DMS53 treated with DMSO at 0.1 percent for 48 hours (cell line): ENCODE data around the gene RBM33.

ENCODE experiments used
- DNase-seq: peaks from one replicate; lab custom pipeline; 2025; ENCODE audit not compliant: unreplicated experiment; lab: John Stamatoyannopoulos, UW

RBM33 gene

DNA sequence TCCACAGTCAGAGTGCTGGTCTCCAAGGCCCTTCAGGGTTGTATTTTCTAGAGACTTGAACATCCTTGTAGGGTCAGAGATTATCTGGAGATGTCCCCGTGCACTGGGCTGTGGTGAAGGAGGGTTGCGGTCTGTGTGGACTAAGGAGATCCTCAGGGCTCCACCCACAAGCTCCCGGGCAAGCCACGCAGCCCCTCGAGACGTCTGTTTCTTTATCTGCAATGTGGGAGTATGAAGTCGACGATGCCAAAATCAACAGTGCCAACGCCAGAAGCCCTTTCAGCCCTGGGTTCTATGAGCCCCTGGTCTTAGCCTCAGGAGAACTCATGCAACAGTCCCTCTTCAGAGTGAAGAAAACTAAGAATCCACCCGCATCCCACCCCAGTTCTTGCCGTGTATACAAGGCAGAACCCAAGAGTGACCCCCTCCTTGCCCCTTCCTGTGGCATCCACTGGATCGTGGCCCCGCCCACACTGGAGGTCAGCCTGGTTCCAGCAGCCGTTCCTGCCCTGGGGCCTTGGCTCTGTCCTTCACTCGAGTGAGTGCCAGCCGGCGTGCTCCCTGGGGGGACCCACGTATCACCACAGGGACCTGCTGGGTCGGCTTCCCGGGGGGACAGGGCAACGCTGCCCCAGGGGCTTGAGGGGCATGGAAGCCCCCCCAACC lies 173.8 kb downstream of the RBM33 start:
- DNase-seq, result no peak

DNA sequence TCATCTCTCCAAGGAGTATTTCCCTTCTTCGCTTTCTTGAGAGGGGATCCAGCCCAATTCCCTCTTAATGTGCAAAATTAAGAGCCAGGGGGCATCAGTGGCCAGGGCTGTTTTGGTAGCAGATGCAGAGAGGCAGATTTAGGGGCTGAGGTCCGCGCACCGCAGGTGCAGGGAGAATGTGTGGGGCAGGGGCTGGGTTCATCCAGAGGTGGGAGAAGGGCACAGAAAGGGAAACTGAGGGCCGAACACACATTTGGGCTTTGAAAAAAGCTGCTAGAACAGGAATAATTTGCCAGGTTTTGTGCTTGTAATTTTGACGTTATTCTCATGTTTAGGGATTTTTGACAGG lies 174.3 kb downstream of the RBM33 start:
- DNase-seq, result no peak

DNA sequence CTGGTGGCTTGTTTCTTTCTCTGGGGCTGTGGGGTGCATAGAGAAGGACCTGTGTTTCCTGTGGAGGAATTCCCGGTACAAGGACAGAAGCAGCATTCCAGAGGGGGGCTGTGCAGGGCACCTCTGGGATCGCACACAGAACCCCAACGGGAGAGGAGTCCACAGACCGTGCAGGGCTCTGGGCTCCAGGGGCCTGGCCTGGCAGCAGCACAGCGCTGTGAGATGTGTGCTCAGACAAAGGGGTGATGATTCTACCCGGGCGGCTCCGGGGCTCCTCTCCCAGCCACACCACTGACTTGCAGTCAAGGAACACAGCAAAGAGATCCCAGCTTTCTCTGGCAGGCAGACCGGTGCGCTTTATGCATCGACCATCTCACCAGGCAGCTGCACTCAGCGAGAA lies 174.7 kb downstream of the RBM33 start:
- no peak for DNase-seq

DNA sequence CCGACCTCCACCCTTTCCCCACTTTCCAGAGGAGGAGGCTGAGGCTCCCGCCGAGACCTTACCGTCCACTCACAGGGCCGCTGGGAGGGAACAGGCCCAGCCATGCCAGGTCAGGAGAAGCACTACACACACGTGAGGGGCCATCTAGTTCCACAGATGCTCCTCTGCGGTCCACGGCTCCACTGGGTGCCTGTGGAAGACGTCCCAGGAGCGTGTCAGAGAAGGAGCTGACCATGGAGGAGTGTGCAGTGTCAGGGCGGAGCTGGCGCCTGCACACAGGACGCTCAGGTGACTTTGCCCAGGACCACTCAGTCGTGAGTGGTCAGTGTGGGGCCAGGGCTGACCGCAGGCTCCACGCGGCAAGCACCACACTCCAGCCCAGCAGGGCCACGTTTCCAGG lies 175.8 kb downstream of the RBM33 start:
- no peak for DNase-seq

DNA sequence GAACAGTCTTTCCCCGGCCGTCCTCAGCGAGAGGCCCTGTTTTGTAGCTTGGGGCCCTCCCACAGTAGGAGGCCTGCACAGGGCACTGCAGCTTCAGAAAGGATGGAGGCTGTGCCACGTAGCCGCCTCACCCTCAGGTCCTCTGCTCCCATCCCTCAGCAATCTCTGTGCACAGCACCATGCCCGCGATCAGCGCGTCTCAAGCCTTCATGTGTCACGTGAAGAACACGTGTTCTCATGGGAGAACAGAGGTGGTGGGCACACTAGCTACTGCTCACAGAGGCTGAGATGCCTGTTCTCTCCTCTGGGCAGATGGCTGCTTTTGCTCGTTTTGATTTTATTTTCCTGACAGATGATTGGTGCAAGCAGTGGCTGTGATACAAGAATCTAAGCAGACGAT lies 176.3 kb downstream of the RBM33 start:
- no peak for DNase-seq

DNA sequence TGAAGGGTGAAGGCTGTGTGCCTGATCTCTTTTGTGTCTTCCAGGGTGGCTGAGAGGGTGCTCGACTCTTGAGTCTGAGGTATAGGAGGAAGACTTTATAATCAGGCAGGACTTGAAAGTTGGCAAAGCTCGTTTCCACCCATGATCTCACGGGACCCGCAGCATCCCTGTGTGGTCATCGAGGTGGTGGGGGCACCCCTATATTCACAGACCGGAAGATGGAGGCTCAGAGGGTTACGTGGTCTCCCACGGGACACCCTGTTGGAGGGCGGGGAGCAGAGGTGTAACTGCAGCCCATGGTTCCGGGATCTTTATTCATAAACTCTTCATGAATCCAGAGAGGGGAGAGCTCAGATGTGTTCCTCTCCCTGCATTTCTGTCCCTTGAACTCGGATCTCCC lies 177.4 kb downstream of the RBM33 start:
- no peak for DNase-seq

DNA sequence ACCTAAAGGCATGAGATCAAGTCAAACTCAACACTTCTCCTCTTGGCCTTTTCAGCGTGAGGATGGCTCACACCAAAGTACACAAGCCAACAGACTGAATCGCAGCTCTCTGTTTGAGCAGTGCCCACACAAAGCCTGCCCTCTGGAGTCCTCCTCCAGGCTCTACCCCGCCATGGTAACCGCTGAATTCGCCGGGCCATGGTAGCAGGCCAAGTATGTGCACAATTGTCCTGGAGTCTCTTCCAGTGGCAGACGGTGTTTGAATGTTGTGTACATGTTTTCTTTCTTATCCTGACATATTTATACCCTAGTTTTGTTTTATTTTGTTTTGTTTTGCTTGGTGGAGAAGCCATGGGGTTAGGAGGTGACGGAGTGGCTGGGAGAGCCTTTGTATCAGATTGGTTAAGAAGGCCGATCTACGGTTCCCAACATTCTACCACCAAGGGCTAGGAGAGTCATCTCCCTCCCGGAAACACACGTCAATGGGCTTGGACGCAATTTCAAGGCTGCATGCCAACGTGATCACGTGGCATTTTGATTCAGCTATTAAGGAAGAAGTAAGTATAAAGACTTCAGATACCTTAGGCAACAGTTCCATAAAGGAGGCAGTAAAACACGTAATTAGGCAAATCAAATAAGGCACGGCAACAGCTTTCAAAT lies 179.9 kb downstream of the RBM33 start:
- DNase-seq, result no peak

DNA sequence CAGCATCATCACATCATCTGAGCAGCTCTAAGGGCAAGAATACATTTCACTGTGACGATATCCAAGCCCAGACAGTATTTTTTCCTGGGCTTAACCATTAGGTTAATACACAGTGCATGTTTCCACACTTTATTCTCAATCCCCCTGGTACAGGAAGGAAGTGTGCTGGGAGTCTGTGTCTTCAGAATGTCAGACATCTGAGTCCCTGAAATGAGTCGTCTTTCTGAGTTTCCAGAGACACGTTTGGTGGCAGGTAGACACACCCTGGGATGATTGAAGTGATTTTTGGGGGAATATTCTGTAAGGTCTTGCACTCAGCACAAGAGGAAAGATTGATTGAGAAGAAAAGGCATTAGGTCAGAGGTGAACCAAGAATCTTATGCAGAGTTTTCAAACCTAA lies 180.9 kb downstream of the RBM33 start:
- DNase-seq, result no peak

DNA sequence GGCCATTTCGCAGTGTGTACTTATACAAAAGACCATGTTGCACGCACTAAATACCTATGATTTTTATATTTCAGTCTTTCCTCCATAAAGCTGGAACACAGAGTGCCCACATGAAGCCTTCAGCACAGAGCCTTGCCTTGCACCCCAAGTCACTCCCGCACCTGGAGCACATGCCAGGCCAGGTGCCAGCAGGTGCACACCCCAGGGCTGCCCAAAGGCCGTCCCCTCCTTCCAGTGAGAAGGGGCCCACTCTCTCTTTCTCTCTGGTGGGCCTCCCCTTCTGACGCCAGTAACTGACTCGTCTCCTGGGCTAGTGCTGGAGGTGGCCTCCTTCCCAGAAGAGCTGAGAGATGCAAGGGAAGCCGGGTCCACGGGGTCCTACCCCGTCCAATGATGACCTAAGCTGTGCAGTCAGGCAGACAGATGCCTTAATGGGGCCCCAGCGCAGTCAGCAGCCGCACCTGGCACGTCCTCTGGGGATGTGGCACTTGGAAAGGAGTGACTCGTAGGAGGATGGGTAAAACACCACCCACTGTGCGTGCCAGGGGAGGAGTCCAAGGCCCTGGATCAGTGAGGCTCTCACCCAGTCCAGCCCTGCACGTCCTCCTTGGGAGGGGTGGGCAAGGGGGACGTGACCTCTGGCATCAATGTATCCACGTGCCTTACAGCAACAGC lies 185.5 kb downstream of the RBM33 start:
- DNase-seq, result no peak
